HEK293 (cell line): ENCODE results near the gene CALM3.

Experiments
- CTCF ChIA-PET: fragments of 350-600 bp; formaldehyde crosslinking; extraction: SDS; loops from one replicate; lab custom pipeline; 2021; ENCODE audit warnings: antibody characterized with exemption; lab: Yijun Ruan, JAX
- POLR2A ChIA-PET: fragments of 300-600 bp; formaldehyde crosslinking; extraction: SDS; loops from one replicate; lab custom pipeline; 2020; ENCODE audit warnings: antibody characterized with exemption, inconsistent platforms; lab: Yijun Ruan, JAX
- H3K27ac ChIP-seq: fragments of 200-500 bp; sonication (Bioruptor generic); 2 replicates; pipeline ENCODE4 v1.5.1; 2014; ENCODE audit warnings: low read depth, low read length, control low read depth, inconsistent platforms; ENCODE audit errors: extremely low read depth
- H3K36me3 ChIP-seq, 2 experiments: fragments of 200-500 bp in 1 of 2; sonication (Bioruptor generic) in 1 of 2; 1 replicate in 1 of 2; 2 replicates in 1 of 2; pipeline ENCODE4 v1.5.1; 2014 to 2017; ENCODE audit warnings: inconsistent platforms in 2 of 2, low read length in 2 of 2; ENCODE audit not compliant: control insufficient read depth in 2 of 2, insufficient read depth in 1 of 2
- H3K4me1 ChIP-seq: fragments of 200-500 bp; sonication (Bioruptor generic); 2 replicates; pipeline ENCODE4 v1.5.1; 2014; ENCODE audit warnings: mild to moderate bottlenecking, low read length, inconsistent platforms; ENCODE audit not compliant: control insufficient read depth, insufficient read depth
- H3K4me3 ChIP-seq: 2 replicates; pipeline ENCODE4 v1.5.1; 2011; ENCODE audit warnings: low read depth, mild to moderate bottlenecking, control low read depth, low read length, moderate library complexity
- H3K9me3 ChIP-seq: fragments of 200-500 bp; sonication (Bioruptor generic); 2 replicates; pipeline ENCODE4 v1.5.1; 2014; ENCODE audit warnings: low read depth, low read length, inconsistent platforms; ENCODE audit not compliant: control insufficient read depth, insufficient read depth
- GLIS1 ChIP-seq: fragments of 450-650 bp; formaldehyde crosslinking; IDR thresholded peaks from 2 replicates; pipeline ENCODE4 v1.5.1; 2016; ENCODE audit warnings: missing biosample characterization, missing genetic modification characterization
- HOXC10 ChIP-seq: sonication (generic); formaldehyde crosslinking; IDR thresholded peaks from 2 replicates; pipeline ENCODE4 v1.8.1; 2023; ENCODE audit warnings: mild to moderate bottlenecking, missing genetic modification reagents
- KLF8 ChIP-seq: fragments of 450-650 bp; formaldehyde crosslinking; IDR thresholded peaks from 2 replicates; pipeline ENCODE4 v1.5.1; 2016; ENCODE audit warnings: missing biosample characterization, missing genetic modification characterization
- KLF9 ChIP-seq: fragments of 450-650 bp; formaldehyde crosslinking; IDR thresholded peaks from 2 replicates; pipeline ENCODE4 v1.5.1; 2016; ENCODE audit warnings: missing biosample characterization, missing genetic modification characterization, low read depth
- MYNN ChIP-seq: fragments of 450-650 bp; formaldehyde crosslinking; IDR thresholded peaks from 2 replicates; pipeline ENCODE4 v1.5.1; 2016; ENCODE audit warnings: missing biosample characterization, missing genetic modification characterization, borderline replicate concordance
- SP3 ChIP-seq: fragments of 450-650 bp; formaldehyde crosslinking; IDR thresholded peaks from 2 replicates; pipeline ENCODE4 v1.5.1; 2016; ENCODE audit warnings: missing biosample characterization, missing genetic modification characterization
- ZBTB17 ChIP-seq: fragments of 450-650 bp; formaldehyde crosslinking; IDR thresholded peaks from 2 replicates; pipeline ENCODE4 v1.5.1; 2016; ENCODE audit warnings: missing biosample characterization, missing genetic modification characterization
- ZBTB48 ChIP-seq: fragments of 450-650 bp; formaldehyde crosslinking; IDR thresholded peaks from 2 replicates; pipeline ENCODE4 v1.5.1; 2016; ENCODE audit warnings: missing biosample characterization, missing genetic modification characterization
- ZNF157 ChIP-seq: fragments of 450-650 bp; formaldehyde crosslinking; IDR thresholded peaks from 2 replicates; pipeline ENCODE4 v1.5.1; 2016; ENCODE audit warnings: missing biosample characterization, missing genetic modification characterization
- ZNF239 ChIP-seq: fragments of 450-650 bp; formaldehyde crosslinking; IDR thresholded peaks from 2 replicates; pipeline ENCODE4 v1.5.1; 2016; ENCODE audit warnings: missing biosample characterization, missing genetic modification characterization
- ZNF266 ChIP-seq: fragments of 450-650 bp; formaldehyde crosslinking; IDR thresholded peaks from 2 replicates; pipeline ENCODE4 v1.5.1; 2016; ENCODE audit warnings: missing biosample characterization, missing genetic modification characterization, low read depth
- ZNF302 ChIP-seq: fragments of 450-650 bp; formaldehyde crosslinking; IDR thresholded peaks from 2 replicates; pipeline ENCODE4 v1.5.1; 2016; ENCODE audit warnings: missing biosample characterization, missing genetic modification characterization, low read depth
- ZNF311 ChIP-seq: fragments of 450-650 bp; formaldehyde crosslinking; IDR thresholded peaks from 2 replicates; pipeline ENCODE4 v1.5.1; 2017; ENCODE audit warnings: missing biosample characterization, missing genetic modification characterization, borderline replicate concordance
- ZNF335 ChIP-seq: fragments of 450-650 bp; formaldehyde crosslinking; conservative IDR thresholded peaks from 2 replicates; pipeline ENCODE4 v1.5.1; 2016; ENCODE audit warnings: missing biosample characterization, missing genetic modification characterization
- ZNF341 ChIP-seq: fragments of 450-650 bp; formaldehyde crosslinking; IDR thresholded peaks from 2 replicates; pipeline ENCODE4; 2016; ENCODE audit warnings: low read depth, missing biosample characterization, missing genetic modification characterization
- ZNF416 ChIP-seq: fragments of 450-650 bp; formaldehyde crosslinking; IDR thresholded peaks from 2 replicates; pipeline ENCODE4 v1.5.1; 2016; ENCODE audit warnings: missing biosample characterization, missing genetic modification characterization
- ZNF423 ChIP-seq: fragments of 450-650 bp; formaldehyde crosslinking; IDR thresholded peaks from 2 replicates; pipeline ENCODE4 v1.5.1; 2016; ENCODE audit warnings: missing biosample characterization, missing genetic modification characterization
- ZNF521 ChIP-seq: fragments of 450-650 bp; formaldehyde crosslinking; IDR thresholded peaks from 2 replicates; pipeline ENCODE4 v1.5.1; 2017; ENCODE audit warnings: missing biosample characterization, mild to moderate bottlenecking, missing genetic modification characterization
- ZNF530 ChIP-seq: fragments of 450-650 bp; formaldehyde crosslinking; IDR thresholded peaks from 2 replicates; pipeline ENCODE4 v1.5.1; 2016; ENCODE audit warnings: low read depth, missing biosample characterization, missing genetic modification characterization
- ZNF624 ChIP-seq: fragments of 450-650 bp; formaldehyde crosslinking; IDR thresholded peaks from 2 replicates; pipeline ENCODE4 v1.5.1; 2017; ENCODE audit warnings: missing biosample characterization, missing genetic modification characterization
- ZNF629 ChIP-seq: fragments of 450-650 bp; formaldehyde crosslinking; IDR thresholded peaks from 2 replicates; pipeline ENCODE4 v1.5.1; 2017; ENCODE audit warnings: missing biosample characterization, missing genetic modification characterization
- ZNF76 ChIP-seq: fragments of 450-650 bp; formaldehyde crosslinking; IDR thresholded peaks from 2 replicates; pipeline ENCODE4; 2016; ENCODE audit warnings: low read depth, missing biosample characterization, missing genetic modification characterization, borderline replicate concordance
- ZNF768 ChIP-seq: fragments of 450-650 bp; formaldehyde crosslinking; IDR thresholded peaks from 2 replicates; pipeline ENCODE4 v1.5.1; 2018; ENCODE audit warnings: missing biosample characterization, mild to moderate bottlenecking, missing genetic modification characterization
- ZNF777 ChIP-seq: fragments of 450-650 bp; formaldehyde crosslinking; IDR thresholded peaks from 2 replicates; pipeline ENCODE4 v1.5.1; 2017; ENCODE audit warnings: missing biosample characterization, missing genetic modification characterization, borderline replicate concordance
- ZSCAN16 ChIP-seq: fragments of 450-650 bp; formaldehyde crosslinking; IDR thresholded peaks from 2 replicates; pipeline ENCODE4 v1.5.1; 2016; ENCODE audit warnings: missing biosample characterization, missing genetic modification characterization
- TF ChIP-seq, protein P1 (sequence below): fragments of 450-650 bp; formaldehyde crosslinking; IDR thresholded peaks from 2 replicates; pipeline ENCODE4 v1.5.1; 2016; ENCODE audit warnings: missing biosample characterization, missing genetic modification characterization
- TF ChIP-seq, protein P2 (sequence below): sonication (generic); formaldehyde crosslinking; IDR thresholded peaks from 2 replicates; pipeline ENCODE4 v1.8.1; 2022; ENCODE audit warnings: mild to moderate bottlenecking, moderate library complexity, missing genetic modification reagents
- TF ChIP-seq, protein P3 (sequence below): fragments of 450-650 bp; formaldehyde crosslinking; IDR thresholded peaks from 2 replicates; pipeline ENCODE4 v1.5.1; 2017; ENCODE audit warnings: missing biosample characterization, mild to moderate bottlenecking, missing genetic modification characterization, moderate library complexity
- TF ChIP-seq, protein P4 (sequence below): fragments of 450-650 bp; formaldehyde crosslinking; IDR thresholded peaks from 2 replicates; pipeline ENCODE4 v1.5.1; 2017; ENCODE audit warnings: missing biosample characterization, missing genetic modification characterization
- TF ChIP-seq, protein P5 (sequence below): fragments of 450-650 bp; formaldehyde crosslinking; IDR thresholded peaks from 2 replicates; pipeline ENCODE4 v1.5.1; 2016; ENCODE audit warnings: missing biosample characterization, missing genetic modification characterization

Gene CALM3

DNA sequence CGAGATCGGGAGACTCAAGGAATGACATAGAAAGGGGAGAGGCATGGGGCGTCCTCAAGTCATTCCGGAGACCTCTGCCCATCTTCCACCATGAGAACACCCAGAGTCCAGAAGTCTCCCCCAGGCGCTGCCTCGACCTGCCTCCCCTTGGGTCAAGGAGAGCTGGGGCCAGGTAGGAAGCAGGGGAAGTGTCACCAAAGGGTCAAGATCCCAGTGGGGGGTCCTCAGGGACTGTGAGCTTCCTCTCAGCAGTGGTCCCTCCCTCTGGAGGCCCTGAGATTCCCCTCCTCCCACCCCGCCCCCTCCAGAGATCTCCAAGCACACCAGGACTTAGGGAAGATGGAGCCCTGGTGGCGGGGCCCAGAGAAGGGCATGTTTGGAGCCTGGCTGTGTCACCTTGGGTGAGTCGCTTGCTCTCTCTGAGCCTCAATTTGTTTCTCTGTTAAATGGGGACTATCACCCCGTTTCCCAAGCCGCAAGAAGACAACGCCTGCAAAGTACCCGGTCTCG, 58.9 kb downstream of the CALM3 start:
- Histone ChIP-seq H3K27ac (no peak overlapping the region), H3K4me1 (peaks cover 21% of the 10 kb centered on the region), H3K9me3 (no peaks in the 10 kb centered on the region), H3K36me3 (no peaks in the 10 kb centered on the region; a peak in 1 of 3 replicates), H3K4me3 (no peak overlapping the region)
- ChIA-PET POLR2A (interaction anchor here (1.5 to 2.7 kb wide), 2 partner anchors 14 to 28 kb away, joined by 7 to 11 read pairs; no protein-coding TSS in a partner anchor), CTCF (interaction anchor here (0.6 to 7.6 kb wide), 10 partner anchors 14 to 313 kb away, joined by 3 to 327 read pairs (median 4); partner anchors contain the start of gene PPP5C)
- TF ChIP-seq ZNF530 (no peak), ZNF624 (no peak), ZBTB48 (peak; percentile 19; the same call in 1 of the 2 replicates), ZNF341 (tag by site-specific recombination) (peak; percentile 50), ZNF521 (tag by site-specific recombination) (no peak), ZNF266 (tag by site-specific recombination) (no peak), ZNF335 (tag by site-specific recombination) (no peak), ZNF423 (tag by site-specific recombination) (no peak), ZSCAN16 (no peak), ZNF777 (no peak), ZNF157 (tag by site-specific recombination) (no peak), KLF9 (tag by site-specific recombination) (no peak), GLIS1 (tag by site-specific recombination) (peak; percentile 92), ZNF416 (tag by site-specific recombination) (no peak), ZNF311 (tag by site-specific recombination) (no peak), ZNF239 (tag by site-specific recombination) (no peak), ZNF302 (tag by site-specific recombination) (no peak), KLF8 (tag by site-specific recombination) (no peak), ZNF76 (tag by site-specific recombination) (no peak), HOXC10 (CRISPR knock-in tag) (no peak), MYNN (tag by site-specific recombination) (no peak), SP3 (tag by site-specific recombination) (0 out of 2 replicates have a peak, but pooled peaks have one; percentile 44), ZNF629 (no peak), ZNF768 (tag by site-specific recombination) (peak; percentile 47), ZBTB17 (tag by site-specific recombination) (peak; percentile 16)
- TF ChIP-seq, protein P1, sequence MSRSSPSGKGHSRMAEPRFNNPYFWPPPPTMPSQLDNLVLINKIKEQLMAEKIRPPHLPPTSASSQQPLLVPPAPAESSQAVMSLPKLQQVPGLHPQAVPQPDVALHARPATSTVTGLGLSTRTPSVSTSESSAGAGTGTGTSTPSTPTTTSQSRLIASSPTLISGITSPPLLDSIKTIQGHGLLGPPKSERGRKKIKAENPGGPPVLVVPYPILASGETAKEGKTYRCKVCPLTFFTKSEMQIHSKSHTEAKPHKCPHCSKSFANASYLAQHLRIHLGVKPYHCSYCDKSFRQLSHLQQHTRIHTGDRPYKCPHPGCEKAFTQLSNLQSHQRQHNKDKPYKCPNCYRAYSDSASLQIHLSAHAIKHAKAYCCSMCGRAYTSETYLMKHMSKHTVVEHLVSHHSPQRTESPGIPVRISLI (tag by site-specific recombination): no peak
- TF ChIP-seq, protein P2, sequence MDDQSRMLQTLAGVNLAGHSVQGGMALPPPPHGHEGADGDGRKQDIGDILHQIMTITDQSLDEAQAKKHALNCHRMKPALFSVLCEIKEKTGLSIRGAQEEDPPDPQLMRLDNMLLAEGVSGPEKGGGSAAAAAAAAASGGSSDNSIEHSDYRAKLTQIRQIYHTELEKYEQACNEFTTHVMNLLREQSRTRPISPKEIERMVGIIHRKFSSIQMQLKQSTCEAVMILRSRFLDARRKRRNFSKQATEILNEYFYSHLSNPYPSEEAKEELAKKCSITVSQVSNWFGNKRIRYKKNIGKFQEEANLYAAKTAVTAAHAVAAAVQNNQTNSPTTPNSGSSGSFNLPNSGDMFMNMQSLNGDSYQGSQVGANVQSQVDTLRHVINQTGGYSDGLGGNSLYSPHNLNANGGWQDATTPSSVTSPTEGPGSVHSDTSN (CRISPR knock-in tag): no peak
- TF ChIP-seq, protein P3, sequence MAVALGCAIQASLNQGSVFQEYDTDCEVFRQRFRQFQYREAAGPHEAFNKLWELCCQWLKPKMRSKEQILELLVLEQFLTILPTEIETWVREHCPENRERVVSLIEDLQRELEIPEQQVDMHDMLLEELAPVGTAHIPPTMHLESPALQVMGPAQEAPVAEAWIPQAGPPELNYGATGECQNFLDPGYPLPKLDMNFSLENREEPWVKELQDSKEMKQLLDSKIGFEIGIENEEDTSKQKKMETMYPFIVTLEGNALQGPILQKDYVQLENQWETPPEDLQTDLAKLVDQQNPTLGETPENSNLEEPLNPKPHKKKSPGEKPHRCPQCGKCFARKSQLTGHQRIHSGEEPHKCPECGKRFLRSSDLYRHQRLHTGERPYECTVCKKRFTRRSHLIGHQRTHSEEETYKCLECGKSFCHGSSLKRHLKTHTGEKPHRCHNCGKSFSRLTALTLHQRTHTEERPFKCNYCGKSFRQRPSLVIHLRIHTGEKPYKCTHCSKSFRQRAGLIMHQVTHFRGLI (tag by site-specific recombination): no peak
- TF ChIP-seq, protein P4, sequence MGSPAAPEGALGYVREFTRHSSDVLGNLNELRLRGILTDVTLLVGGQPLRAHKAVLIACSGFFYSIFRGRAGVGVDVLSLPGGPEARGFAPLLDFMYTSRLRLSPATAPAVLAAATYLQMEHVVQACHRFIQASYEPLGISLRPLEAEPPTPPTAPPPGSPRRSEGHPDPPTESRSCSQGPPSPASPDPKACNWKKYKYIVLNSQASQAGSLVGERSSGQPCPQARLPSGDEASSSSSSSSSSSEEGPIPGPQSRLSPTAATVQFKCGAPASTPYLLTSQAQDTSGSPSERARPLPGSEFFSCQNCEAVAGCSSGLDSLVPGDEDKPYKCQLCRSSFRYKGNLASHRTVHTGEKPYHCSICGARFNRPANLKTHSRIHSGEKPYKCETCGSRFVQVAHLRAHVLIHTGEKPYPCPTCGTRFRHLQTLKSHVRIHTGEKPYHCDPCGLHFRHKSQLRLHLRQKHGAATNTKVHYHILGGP (tag by site-specific recombination): no peak
- TF ChIP-seq, protein P5, sequence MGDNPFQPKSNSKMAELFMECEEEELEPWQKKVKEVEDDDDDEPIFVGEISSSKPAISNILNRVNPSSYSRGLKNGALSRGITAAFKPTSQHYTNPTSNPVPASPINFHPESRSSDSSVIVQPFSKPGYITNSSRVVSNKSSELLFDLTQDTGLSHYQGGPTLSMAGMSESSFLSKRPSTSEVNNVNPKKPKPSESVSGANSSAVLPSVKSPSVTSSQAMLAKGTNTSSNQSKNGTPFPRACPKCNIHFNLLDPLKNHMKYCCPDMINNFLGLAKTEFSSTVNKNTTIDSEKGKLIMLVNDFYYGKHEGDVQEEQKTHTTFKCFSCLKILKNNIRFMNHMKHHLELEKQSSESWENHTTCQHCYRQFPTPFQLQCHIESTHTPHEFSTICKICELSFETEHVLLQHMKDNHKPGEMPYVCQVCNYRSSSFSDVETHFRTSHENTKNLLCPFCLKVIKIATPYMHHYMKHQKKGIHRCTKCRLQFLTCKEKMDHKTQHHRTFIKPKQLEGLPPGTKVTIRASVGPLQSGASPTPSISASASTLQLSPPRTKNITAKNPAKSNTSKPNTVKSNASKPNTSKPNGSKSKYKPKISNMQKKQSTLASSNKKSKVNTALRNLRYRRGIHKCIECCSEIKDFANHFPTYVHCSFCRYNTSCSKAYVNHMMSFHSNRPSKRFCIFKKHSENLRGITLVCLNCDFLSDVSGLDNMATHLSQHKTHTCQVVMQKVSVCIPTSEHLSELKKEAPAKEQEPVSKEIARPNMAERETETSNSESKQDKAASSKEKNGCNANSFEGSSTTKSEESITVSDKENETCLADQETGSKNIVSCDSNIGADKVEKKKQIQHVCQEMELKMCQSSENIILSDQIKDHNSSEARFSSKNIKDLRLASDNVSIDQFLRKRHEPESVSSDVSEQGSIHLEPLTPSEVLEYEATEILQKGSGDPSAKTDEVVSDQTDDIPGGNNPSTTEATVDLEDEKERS (tag by site-specific recombination): no peak
